ENCODE data around the gene MTMR4. TPM values are rescaled to one million over a fixed set of nuclear protein-coding genes. Genes with fewer than 3 reads are reported as not detected.

The MTMR4 gene
- polyA plus RNA-seq, 3 donors = 7.2 to 20.7 (median 8.4) TPM

GRCh38 chr17:58493506-58493905 lies 20.9 kb downstream of the MTMR4 start:
- Histone ChIP-seq H3K36me3 (replicated peaks in 1 of 2; ENCODE audit: control insufficient read depth in 1 of 2, insufficient read depth in 2 of 2, low read length in 2 of 2) (peaks cover 88 to 98% of the 10 kb centered on the region in 2 donors), H2AFZ (ENCODE audit: insufficient read depth, low read depth, low read length, poor library complexity, severe bottlenecking) (no peak overlapping the region), H3K79me2 (ENCODE audit: insufficient read depth, low read length) (no peaks in the 10 kb centered on the region), H4K20me1 (ENCODE audit: insufficient read depth, low read length) (peaks cover 12% of the 10 kb centered on the region), H3K4me3 (replicated peaks in 1 of 3; ENCODE audit: low read depth in 2 of 3, low read length in 3 of 3) (no peak overlapping the region), H3K4me1 (ENCODE audit: control insufficient read depth in 1 of 2, insufficient read depth in 2 of 2, low read length in 2 of 2) (peaks cover 0 to 5% of the 10 kb centered on the region in 2 donors), H3K27me3 (ENCODE audit: control insufficient read depth in 2 of 2, insufficient read depth in 2 of 2, low read length in 2 of 2) (no peaks in the 10 kb centered on the region), H3K27ac (ENCODE audit: low read depth in 1 of 2, low read length in 2 of 2) (no peak overlapping the region), H3K9me3 (replicated peaks in 1 of 2; ENCODE audit: control insufficient read depth in 1 of 2, insufficient read depth in 1 of 2, low read length in 2 of 2) (no peaks in the 10 kb centered on the region), H3K9ac (ENCODE audit: insufficient read depth, low read length, poor library complexity, severe bottlenecking) (peak overlapping the region; percentile 19), H3K4me2 (replicated peaks; ENCODE audit: extremely low read depth, low read length, poor library complexity, severe bottlenecking) (no peak overlapping the region)
- Mint-ChIP-seq H3K4me3 (no peak overlapping the region), H3K27me3 (ENCODE audit: low read depth in 3 of 3) (peaks cover under 1 to 3% (median 2%) of the 10 kb centered on the region in 3 donors), H3K27ac (no peak overlapping the region), H3K9me3 (peaks cover 0 to 4% (median 1%) of the 10 kb centered on the region in 7 donors), H3K4me1 (peaks cover 11% of the 10 kb centered on the region), H3K36me3 (peaks cover 89 to 99% of the 10 kb centered on the region in 2 donors)
- intact Hi-C loops (cut with micrococcal nuclease) = no loop called here
- TF ChIP-seq, protein P1, sequence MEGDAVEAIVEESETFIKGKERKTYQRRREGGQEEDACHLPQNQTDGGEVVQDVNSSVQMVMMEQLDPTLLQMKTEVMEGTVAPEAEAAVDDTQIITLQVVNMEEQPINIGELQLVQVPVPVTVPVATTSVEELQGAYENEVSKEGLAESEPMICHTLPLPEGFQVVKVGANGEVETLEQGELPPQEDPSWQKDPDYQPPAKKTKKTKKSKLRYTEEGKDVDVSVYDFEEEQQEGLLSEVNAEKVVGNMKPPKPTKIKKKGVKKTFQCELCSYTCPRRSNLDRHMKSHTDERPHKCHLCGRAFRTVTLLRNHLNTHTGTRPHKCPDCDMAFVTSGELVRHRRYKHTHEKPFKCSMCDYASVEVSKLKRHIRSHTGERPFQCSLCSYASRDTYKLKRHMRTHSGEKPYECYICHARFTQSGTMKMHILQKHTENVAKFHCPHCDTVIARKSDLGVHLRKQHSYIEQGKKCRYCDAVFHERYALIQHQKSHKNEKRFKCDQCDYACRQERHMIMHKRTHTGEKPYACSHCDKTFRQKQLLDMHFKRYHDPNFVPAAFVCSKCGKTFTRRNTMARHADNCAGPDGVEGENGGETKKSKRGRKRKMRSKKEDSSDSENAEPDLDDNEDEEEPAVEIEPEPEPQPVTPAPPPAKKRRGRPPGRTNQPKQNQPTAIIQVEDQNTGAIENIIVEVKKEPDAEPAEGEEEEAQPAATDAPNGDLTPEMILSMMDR (IDR thresholded peaks at IDR 0.05) = no peak
- DNase-seq = no peak
- WGBS (ENCODE audit: insufficient coverage) = no CpG with 5 or more reads among the region's 4 CpGs

- peaks cover 7 to 8% of the 10 kb centered on the region in 2 donors for H3K4me1 ChIP-seq (ENCODE audit: control insufficient read depth in 1 of 2, insufficient read depth in 2 of 2, low read length in 2 of 2)
- Mint-ChIP-seq H3K4me1 (peaks cover 11% of the 10 kb centered on the region), H3K36me3 (peaks cover 82 to 90% of the 10 kb centered on the region in 2 donors), H3K27me3 (ENCODE audit: low read depth in 3 of 3) (peaks cover 3 to 5% (median 3%) of the 10 kb centered on the region in 3 donors), H3K9me3 (peaks cover 0 to 4% (median 3%) of the 10 kb centered on the region in 7 donors), H3K27ac (no peak overlapping the region), H3K4me3 (no peak overlapping the region)
- TF ChIP-seq, protein P1 (IDR thresholded peaks at IDR 0.05) = no peak
- H3K9me3 ChIP-seq (replicated peaks in 1 of 2; ENCODE audit: control insufficient read depth in 1 of 2, insufficient read depth in 1 of 2, low read length in 2 of 2) = no peaks in the 10 kb centered on the region
- H3K27me3 ChIP-seq (ENCODE audit: control insufficient read depth in 2 of 2, insufficient read depth in 2 of 2, low read length in 2 of 2) = no peaks in the 10 kb centered on the region
- no peak overlapping the region for H2AFZ ChIP-seq (ENCODE audit: insufficient read depth, low read depth, low read length, poor library complexity, severe bottlenecking)
- intact Hi-C loops (cut with micrococcal nuclease) = no loop called here
- H4K20me1 ChIP-seq (ENCODE audit: insufficient read depth, low read length) = peaks cover 5% of the 10 kb centered on the region
- 95% methylated on average over 7 of the region's 11 CpGs for WGBS (ENCODE audit: insufficient coverage)
- H3K79me2 ChIP-seq (ENCODE audit: insufficient read depth, low read length) = no peaks in the 10 kb centered on the region
- DNase-seq = no peak
- no peak overlapping the region for H3K9ac ChIP-seq (ENCODE audit: insufficient read depth, low read length, poor library complexity, severe bottlenecking)
- H3K36me3 ChIP-seq (replicated peaks in 1 of 2; ENCODE audit: control insufficient read depth in 1 of 2, insufficient read depth in 2 of 2, low read length in 2 of 2) = peaks cover 80 to 91% of the 10 kb centered on the region in 2 donors
- no peak overlapping the region for H3K4me2 ChIP-seq (replicated peaks; ENCODE audit: extremely low read depth, low read length, poor library complexity, severe bottlenecking)
- H3K27ac ChIP-seq (ENCODE audit: low read depth in 1 of 2, low read length in 2 of 2) = no peak overlapping the region
- H3K4me3 ChIP-seq (replicated peaks in 1 of 3; ENCODE audit: low read depth in 2 of 3, low read length in 3 of 3) = no peak overlapping the region
These were observed 22.0 kb downstream of the MTMR4 start for GRCh38 chr17:58492238-58493121.

Measured in CD14-positive monocyte (primary cell).